HepG2 (cell line): Measurements from ENCODE around the gene BLOC1S4. TPM values are rescaled to one million over a fixed set of nuclear protein-coding genes. Genes with fewer than 3 reads are reported as not detected.

Experiments used
- LCORL ChIP-seq, 2 experiments: fragments of 450-650 bp in 1 of 2; sonication (generic) in 1 of 2; formaldehyde crosslinking in 1 of 2; IDR thresholded peaks; 2 replicates each; pipeline versions ENCODE4 v1.5.0 to v1.6.1; 2017 to 2020; ENCODE audit warnings: antibody characterized with exemption in 1 of 2, missing genetic modification reagents in 1 of 2
- polyA plus RNA-seq, 8 experiments: library from polyadenylated mRNA; depleted of rRNA in 3 of 8; stranded (reverse) in 7 of 8; unstranded in 1 of 8; fragments of >200 nt; fragmentation: Illumina TruSeq in 4 of 8; extraction: Trizol in 4 of 8; gene quantifications; 2 replicates each; pipeline versions ENCODE4 v1.2.1 to v1.2.3, GENCODE V29; 2011 to 2016; ENCODE audit warnings: low read depth in 4 of 8, missing spikeins in 1 of 8, mixed read lengths in 1 of 8; ENCODE audit not compliant: insufficient read depth in 1 of 8
- total RNA-seq, 5 experiments: library from RNA; depleted of rRNA; stranded (reverse); fragments of >200 nt; fragmentation: Illumina TruSeq; extraction: Trizol; gene quantifications; 2 replicates each; pipeline ENCODE4 v1.2.3, GENCODE V29; 2016; ENCODE audit warnings: low read depth in 1 of 5
- TF ChIP-seq, protein P1 (sequence below): sonication (generic); formaldehyde crosslinking; IDR thresholded peaks from 2 replicates; pipeline ENCODE4 v1.5.0; 2020; ENCODE audit warnings: mild to moderate bottlenecking, missing genetic modification reagents, borderline replicate concordance
- TF ChIP-seq, protein P2 (sequence below): sonication (generic); formaldehyde crosslinking; IDR thresholded peaks from 2 replicates; pipeline ENCODE4 v1.4.0; 2020; ENCODE audit warnings: mild to moderate bottlenecking, missing genetic modification reagents

BLOC1S4 gene
- total and polyA plus RNA-seq, 2 of the 13 experiments (the other 11 are each of a cell fraction or from before 2014, with no cell fraction given) = 15.5 to 20.9 TPM

DNA sequence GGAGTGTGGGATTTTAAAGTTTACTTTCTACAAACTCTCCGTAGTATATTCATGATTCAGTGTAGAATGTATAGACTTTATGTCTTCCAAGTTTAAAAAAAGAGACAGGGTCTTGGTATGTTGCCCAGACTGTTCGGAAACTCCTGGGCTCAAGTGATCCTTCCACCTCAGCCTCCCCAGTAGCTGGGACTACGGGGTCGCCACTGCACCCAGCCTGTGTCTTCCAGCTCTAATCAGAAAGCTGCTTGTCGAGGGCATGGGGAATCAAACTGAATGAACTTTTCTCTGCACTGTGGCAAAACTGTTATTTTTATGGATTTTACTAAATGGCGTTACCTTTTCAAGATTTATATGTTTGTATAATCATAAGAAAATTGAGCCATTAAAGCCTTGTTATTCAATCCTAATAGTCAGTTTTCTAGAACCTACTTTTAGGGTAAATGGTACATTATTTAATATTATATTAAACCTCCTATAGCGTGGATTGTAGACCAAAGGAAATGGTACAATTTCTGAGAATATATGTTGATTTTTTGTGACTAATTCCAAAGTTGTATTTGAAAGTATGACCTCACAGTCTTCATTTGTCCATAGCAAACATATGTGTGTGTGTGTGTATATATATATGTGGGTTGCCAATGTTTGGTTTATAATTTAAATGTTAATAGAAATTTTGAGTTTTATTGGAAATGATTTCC, 1.1 kb downstream of the BLOC1S4 start (continued):
- TF ChIP-seq, protein P1, sequence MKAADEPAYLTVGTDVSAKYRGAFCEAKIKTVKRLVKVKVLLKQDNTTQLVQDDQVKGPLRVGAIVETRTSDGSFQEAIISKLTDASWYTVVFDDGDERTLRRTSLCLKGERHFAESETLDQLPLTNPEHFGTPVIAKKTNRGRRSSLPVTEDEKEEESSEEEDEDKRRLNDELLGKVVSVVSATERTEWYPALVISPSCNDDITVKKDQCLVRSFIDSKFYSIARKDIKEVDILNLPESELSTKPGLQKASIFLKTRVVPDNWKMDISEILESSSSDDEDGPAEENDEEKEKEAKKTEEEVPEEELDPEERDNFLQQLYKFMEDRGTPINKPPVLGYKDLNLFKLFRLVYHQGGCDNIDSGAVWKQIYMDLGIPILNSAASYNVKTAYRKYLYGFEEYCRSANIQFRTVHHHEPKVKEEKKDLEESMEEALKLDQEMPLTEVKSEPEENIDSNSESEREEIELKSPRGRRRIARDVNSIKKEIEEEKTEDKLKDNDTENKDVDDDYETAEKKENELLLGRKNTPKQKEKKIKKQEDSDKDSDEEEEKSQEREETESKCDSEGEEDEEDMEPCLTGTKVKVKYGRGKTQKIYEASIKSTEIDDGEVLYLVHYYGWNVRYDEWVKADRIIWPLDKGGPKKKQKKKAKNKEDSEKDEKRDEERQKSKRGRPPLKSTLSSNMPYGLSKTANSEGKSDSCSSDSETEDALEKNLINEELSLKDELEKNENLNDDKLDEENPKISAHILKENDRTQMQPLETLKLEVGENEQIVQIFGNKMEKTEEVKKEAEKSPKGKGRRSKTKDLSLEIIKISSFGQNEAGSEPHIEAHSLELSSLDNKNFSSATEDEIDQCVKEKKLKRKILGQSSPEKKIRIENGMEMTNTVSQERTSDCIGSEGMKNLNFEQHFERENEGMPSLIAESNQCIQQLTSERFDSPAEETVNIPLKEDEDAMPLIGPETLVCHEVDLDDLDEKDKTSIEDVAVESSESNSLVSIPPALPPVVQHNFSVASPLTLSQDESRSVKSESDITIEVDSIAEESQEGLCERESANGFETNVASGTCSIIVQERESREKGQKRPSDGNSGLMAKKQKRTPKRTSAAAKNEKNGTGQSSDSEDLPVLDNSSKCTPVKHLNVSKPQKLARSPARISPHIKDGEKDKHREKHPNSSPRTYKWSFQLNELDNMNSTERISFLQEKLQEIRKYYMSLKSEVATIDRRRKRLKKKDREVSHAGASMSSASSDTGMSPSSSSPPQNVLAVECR (CRISPR knock-in tag) = no peak
- TF ChIP-seq LCORL (IDR thresholded peaks at IDR 0.05) (no peak), LCORL (CRISPR knock-in tag; IDR thresholded peaks at IDR 0.05) (0 out of 2 replicates have a peak, but pooled peaks have one; percentile 5)
- TF ChIP-seq, protein P2, sequence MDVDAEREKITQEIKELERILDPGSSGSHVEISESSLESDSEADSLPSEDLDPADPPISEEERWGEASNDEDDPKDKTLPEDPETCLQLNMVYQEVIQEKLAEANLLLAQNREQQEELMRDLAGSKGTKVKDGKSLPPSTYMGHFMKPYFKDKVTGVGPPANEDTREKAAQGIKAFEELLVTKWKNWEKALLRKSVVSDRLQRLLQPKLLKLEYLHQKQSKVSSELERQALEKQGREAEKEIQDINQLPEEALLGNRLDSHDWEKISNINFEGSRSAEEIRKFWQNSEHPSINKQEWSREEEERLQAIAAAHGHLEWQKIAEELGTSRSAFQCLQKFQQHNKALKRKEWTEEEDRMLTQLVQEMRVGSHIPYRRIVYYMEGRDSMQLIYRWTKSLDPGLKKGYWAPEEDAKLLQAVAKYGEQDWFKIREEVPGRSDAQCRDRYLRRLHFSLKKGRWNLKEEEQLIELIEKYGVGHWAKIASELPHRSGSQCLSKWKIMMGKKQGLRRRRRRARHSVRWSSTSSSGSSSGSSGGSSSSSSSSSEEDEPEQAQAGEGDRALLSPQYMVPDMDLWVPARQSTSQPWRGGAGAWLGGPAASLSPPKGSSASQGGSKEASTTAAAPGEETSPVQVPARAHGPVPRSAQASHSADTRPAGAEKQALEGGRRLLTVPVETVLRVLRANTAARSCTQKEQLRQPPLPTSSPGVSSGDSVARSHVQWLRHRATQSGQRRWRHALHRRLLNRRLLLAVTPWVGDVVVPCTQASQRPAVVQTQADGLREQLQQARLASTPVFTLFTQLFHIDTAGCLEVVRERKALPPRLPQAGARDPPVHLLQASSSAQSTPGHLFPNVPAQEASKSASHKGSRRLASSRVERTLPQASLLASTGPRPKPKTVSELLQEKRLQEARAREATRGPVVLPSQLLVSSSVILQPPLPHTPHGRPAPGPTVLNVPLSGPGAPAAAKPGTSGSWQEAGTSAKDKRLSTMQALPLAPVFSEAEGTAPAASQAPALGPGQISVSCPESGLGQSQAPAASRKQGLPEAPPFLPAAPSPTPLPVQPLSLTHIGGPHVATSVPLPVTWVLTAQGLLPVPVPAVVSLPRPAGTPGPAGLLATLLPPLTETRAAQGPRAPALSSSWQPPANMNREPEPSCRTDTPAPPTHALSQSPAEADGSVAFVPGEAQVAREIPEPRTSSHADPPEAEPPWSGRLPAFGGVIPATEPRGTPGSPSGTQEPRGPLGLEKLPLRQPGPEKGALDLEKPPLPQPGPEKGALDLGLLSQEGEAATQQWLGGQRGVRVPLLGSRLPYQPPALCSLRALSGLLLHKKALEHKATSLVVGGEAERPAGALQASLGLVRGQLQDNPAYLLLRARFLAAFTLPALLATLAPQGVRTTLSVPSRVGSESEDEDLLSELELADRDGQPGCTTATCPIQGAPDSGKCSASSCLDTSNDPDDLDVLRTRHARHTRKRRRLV (CRISPR knock-in tag) = peak; percentile 65; the same call in 1 of the 2 replicates
